ENCODE measurements around the gene PAPPA. TPM values are rescaled to one million over a fixed set of nuclear protein-coding genes. Genes with fewer than 3 reads are reported as not detected.

The PAPPA gene
- total RNA-seq, 1 donor from 2014 or later, result 2.9 TPM

DNA sequence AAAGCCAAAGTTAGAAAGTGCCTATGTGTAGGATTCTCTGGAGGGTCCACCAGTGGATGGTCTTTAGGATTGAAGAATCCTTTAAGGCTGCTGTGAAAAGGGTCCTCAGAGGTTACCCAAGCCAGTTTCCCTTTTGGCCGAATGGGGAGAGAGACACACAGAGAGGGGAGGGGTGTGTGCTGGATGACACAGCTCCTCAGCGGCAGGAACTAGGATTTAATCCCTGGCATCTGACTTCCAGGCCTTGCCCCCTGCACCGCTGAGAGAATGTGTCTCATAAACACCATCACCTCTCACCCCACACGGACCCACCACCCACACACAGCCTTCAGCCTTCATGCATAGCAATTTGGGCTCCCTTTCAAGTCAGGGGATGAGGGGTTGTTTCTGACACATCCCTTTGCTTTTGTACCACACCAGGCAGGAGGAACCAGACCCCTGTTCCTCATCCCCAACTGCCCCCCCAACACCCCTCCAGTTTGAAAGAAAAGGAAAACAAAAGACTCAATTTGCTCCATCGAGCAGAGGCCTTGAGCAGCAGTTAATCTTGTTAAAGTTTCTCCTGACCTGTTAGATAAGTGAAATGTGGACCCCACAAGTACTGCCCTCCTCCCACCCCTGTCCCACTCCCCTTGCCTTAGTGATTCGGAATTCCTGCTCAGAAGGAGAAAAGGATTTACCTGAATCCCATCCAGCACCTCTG is 4.0 kb downstream of the PAPPA start:
- no peak overlapping the region for H3K4me3 Mint-ChIP-seq
- no peaks in the 10 kb centered on the region for H3K36me3 Mint-ChIP-seq
- no peak overlapping the region for H3K27ac Mint-ChIP-seq
- no peak for DNase-seq (ENCODE audit: low spot score in 2 of 2, unreplicated experiment in 2 of 2)
- peaks cover 39% of the 10 kb centered on the region for H3K4me1 Mint-ChIP-seq
- H3K9me3 Mint-ChIP-seq, result no peaks in the 10 kb centered on the region
- peaks cover 67% of the 10 kb centered on the region for H3K27me3 Mint-ChIP-seq (ENCODE audit: low read depth)
- TF ChIP-seq, protein P1, sequence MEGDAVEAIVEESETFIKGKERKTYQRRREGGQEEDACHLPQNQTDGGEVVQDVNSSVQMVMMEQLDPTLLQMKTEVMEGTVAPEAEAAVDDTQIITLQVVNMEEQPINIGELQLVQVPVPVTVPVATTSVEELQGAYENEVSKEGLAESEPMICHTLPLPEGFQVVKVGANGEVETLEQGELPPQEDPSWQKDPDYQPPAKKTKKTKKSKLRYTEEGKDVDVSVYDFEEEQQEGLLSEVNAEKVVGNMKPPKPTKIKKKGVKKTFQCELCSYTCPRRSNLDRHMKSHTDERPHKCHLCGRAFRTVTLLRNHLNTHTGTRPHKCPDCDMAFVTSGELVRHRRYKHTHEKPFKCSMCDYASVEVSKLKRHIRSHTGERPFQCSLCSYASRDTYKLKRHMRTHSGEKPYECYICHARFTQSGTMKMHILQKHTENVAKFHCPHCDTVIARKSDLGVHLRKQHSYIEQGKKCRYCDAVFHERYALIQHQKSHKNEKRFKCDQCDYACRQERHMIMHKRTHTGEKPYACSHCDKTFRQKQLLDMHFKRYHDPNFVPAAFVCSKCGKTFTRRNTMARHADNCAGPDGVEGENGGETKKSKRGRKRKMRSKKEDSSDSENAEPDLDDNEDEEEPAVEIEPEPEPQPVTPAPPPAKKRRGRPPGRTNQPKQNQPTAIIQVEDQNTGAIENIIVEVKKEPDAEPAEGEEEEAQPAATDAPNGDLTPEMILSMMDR (IDR thresholded peaks at IDR 0.05; ENCODE audit: unreplicated experiment), result no peak

DNA sequence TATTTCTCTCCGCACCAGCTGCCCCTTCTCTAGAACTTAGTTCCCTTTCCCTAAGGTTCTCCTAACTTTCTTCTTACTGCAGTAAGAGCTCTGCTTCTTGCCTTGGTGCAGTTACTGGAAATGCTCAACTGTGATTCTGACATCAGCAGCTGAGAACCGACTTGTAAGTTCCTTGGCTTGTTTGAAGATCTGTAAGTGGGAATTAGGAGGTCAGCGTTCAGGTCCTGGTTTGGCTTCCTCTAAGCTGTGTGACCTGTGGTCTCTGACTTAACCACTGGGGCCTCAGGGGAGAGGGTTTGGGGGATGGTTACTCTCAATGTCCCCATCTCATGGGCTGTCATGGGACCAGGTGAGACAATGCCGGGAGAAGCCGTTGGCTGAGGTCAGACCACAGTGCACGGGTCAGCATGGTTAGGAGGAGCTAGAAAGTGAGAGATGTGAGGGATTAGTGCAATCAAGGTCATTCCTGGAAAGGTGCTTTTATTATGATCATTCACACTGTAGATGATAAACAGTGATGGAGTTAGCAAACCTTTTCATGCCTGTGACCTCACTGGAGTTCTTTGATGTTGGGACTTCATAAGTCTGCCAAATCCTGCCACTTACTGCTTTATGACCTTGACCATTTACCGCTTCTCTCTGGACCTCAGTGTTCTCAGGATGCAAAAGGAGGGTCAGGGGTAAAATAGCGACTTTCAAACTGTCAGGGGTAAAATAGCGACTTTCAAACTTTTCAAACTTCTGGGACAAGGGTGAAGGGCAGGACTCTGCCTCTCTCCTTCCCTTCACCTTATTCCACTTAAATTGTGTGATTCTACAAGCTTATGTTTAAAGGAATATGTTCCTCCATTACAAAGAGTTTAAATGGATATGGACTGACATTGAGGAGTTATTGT is 7.3 kb downstream of the PAPPA start:
- Mint-ChIP-seq H3K27me3 (ENCODE audit: low read depth) (peaks cover 40% of the 10 kb centered on the region), H3K36me3 (no peaks in the 10 kb centered on the region), H3K9me3 (peaks cover 5% of the 10 kb centered on the region), H3K4me3 (no peak overlapping the region), H3K27ac (no peak overlapping the region), H3K4me1 (peaks cover 17% of the 10 kb centered on the region)
- no peak for DNase-seq (ENCODE audit: low spot score in 2 of 2, unreplicated experiment in 2 of 2)
- TF ChIP-seq, protein P1 (IDR thresholded peaks at IDR 0.05; ENCODE audit: unreplicated experiment), result no peak

DNA sequence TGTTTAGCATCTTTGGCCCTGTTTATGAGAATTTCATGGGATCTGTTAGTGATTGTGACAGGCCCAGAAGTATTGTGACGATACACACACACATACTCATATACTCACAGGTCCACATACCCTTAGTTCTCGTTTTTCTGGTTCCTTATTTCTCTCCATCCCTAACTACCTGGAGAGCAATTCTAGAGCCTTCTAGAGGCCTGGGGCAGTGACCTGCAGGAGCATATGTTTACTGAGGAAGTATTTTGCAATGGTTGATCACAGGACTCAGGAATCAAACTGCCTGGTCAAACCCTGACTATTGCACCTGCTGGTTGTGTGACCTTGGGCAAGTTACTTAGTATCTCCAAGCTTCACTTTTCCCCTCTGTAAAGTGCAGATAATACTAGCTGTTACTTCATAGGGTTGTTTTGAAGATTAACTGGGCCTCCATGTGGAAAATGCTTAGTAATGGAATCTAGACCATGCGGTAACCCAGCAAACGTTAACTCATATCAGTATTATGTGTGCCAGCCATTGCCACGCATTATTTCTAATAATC is 8.7 kb downstream of the PAPPA start:
- Mint-ChIP-seq H3K27ac (no peak overlapping the region), H3K36me3 (no peaks in the 10 kb centered on the region), H3K4me3 (no peak overlapping the region), H3K4me1 (peaks cover 10% of the 10 kb centered on the region), H3K9me3 (peaks cover 5% of the 10 kb centered on the region), H3K27me3 (ENCODE audit: low read depth) (peaks cover 30% of the 10 kb centered on the region)
- TF ChIP-seq, protein P1 (IDR thresholded peaks at IDR 0.05; ENCODE audit: unreplicated experiment), result no peak
- no peak for DNase-seq (ENCODE audit: low spot score in 2 of 2, unreplicated experiment in 2 of 2)

DNA sequence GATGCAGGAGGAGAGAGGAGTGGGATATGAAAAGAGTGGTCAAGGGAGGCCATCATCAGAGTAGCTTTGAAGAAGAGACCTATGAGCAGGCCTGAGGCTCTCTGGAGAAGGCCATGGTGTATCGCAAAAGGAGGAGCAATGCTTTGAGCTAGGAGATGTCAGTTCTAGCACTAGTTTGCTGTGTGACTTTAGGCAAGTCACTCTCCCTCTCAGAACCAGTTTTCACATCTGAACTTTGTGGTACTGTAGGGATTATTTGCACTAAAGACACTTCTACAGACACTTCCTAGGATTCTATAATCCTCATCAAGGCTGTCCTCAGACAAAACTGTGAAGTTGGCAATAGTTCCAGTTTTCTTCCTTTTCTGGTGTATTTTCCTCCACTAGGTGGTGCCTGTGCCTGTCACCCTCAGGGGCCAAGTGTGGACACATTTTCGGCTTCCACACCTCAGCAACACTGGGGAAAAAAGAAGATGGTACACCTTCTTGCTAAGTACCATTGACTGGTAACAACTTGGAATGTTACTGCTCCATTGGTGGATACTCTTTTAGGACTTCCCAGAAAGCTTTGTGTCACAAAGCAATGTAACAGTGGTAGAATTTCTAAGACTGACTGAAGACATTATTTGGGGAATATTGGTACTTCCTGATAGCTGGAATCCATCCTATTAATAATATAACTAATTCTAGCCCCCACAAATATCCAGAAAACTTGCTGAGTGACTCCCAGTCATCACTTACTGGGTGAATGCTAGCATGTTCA is 9.9 kb downstream of the PAPPA start:
- no peak overlapping the region for H3K27ac Mint-ChIP-seq

DNA sequence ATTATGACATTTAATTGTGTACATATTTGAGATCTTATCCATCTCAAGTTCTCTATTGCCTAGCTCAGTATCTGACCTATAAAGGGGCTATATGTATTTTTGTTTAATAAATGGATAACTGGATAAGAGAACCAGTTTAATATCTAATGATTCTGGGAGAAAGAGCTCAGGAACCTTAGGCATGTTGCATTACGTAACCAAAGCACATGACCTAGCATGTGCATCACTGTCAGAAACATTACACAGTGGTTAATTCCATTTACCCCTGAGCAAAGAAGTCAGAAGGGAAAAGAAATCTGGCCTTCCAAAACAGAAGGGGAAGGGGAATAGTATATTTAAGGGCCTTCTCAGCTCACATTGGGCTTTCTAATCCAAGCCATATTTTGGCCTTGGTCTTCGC is 12.3 kb downstream of the PAPPA start:
- TF ChIP-seq, protein P1 (IDR thresholded peaks at IDR 0.05; ENCODE audit: unreplicated experiment), result no peak
- peaks cover 2% of the 10 kb centered on the region for H3K27me3 Mint-ChIP-seq (ENCODE audit: low read depth)
- H3K9me3 Mint-ChIP-seq, result peaks cover 5% of the 10 kb centered on the region
- no peaks in the 10 kb centered on the region for H3K36me3 Mint-ChIP-seq
- no peak overlapping the region for H3K4me3 Mint-ChIP-seq
- no peak overlapping the region for H3K27ac Mint-ChIP-seq
- no peak for DNase-seq (ENCODE audit: low spot score in 2 of 2, unreplicated experiment in 2 of 2)
- peaks cover 7% of the 10 kb centered on the region for H3K4me1 Mint-ChIP-seq

More for the DNA sequence above, 9.9 kb downstream of the PAPPA start:
- no peak for DNase-seq (ENCODE audit: low spot score in 2 of 2, unreplicated experiment in 2 of 2)
- TF ChIP-seq, protein P1 (IDR thresholded peaks at IDR 0.05; ENCODE audit: unreplicated experiment), result peak; percentile 34
- peaks cover 5% of the 10 kb centered on the region for H3K9me3 Mint-ChIP-seq
- H3K27me3 Mint-ChIP-seq (ENCODE audit: low read depth), result peaks cover 20% of the 10 kb centered on the region
- H3K36me3 Mint-ChIP-seq, result no peaks in the 10 kb centered on the region
- H3K4me1 Mint-ChIP-seq, result peaks cover 7% of the 10 kb centered on the region
- no peak overlapping the region for H3K4me3 Mint-ChIP-seq

Data from mesothelial cell of epicardium (in vitro differentiated cells).